Activated CD8-positive, alpha-beta T cell treated with anti-CD3 and anti-CD28 coated beads, Interleukin-2, amount 10 ng/mL, durations not matched to agents 7 days and 5 days (primary cell): ENCODE measurements around the gene LRRC23. TPM values are rescaled to one million over a fixed set of nuclear protein-coding genes. Genes with fewer than 3 reads are reported as not detected.

Experiments
- microRNA-seq: library from miRNA; unstranded; fragments of <30 nt; microRNA quantifications from one replicate; pipeline ENCODE4 v1.2.0, GENCODE V29; 2022
- total RNA-seq, 2 experiments: library from RNA; stranded (reverse); gene quantifications; one replicate each; pipeline ENCODE4 v1.2.3, GENCODE V29; 2021

The LRRC23 gene
- total RNA-seq, 2 experiments from 2014 or later, result 6.5 to 8.6 TPM

Small RNA genes lying within 50 kb of the gene (microRNA-seq; reads per million reads assigned to microRNA genes)
- gene MIR141 (85.5 reads per million, percentile 57 among the genes with 10 or more reads in this experiment), gene MIR200C (762 reads per million, percentile 80 among the genes with 10 or more reads in this experiment)

Other genes starting within 250 kb of the LRRC23 start
- gene ING4, start 241.7 kb upstream of the LRRC23 start, total RNA-seq, result 10 to 100 TPM; 24.9 TPM
- gene ZNF384, start 215.4 kb upstream of the LRRC23 start, total RNA-seq, result 10 to 100 TPM; 71.9 to 76.4 TPM
- not detected for gene PIANP, start 204.0 kb upstream of the LRRC23 start, total RNA-seq
- 10 to 100 TPM; 26.9 to 29.7 TPM for gene COPS7A, start 180.8 kb upstream of the LRRC23 start, total RNA-seq
- gene MLF2, start 151.7 kb upstream of the LRRC23 start, total RNA-seq, result 100 to 1,000 TPM; 109 to 113 TPM
- gene PTMS, start 138.5 kb upstream of the LRRC23 start, total RNA-seq, result 10 to 100 TPM; 42.9 to 47.4 TPM
- 10 to 100 TPM; 43.0 to 45.2 TPM for gene LAG3, start 132.3 kb upstream of the LRRC23 start, total RNA-seq
- 1 to 10 TPM in 1 of 2 experiments, under 1 TPM in 1; 0.90 to 1.6 TPM for gene CD4, start 115.3 kb upstream of the LRRC23 start, total RNA-seq
- gene GPR162, start 83.0 kb upstream of the LRRC23 start, total RNA-seq, result under 1 TPM; 0.13 to 0.34 TPM
- under 1 TPM in 1 of 2 experiments, not detected in 1; 0.26 TPM for gene P3H3, start 76.4 kb upstream of the LRRC23 start, total RNA-seq
- gene GNB3, start 63.9 kb upstream of the LRRC23 start, total RNA-seq, result under 1 TPM in 1 of 2 experiments, not detected in 1; 0.08 TPM
- 100 to 1,000 TPM; 103 to 115 TPM for gene CDCA3, start 53.5 kb upstream of the LRRC23 start, total RNA-seq
- gene USP5, start 52.7 kb upstream of the LRRC23 start, total RNA-seq, result 100 to 1,000 TPM; 105 to 108 TPM
- 1,000 to 10,000 TPM; 1,505 to 1,545 TPM for gene TPI1, start 37.3 kb upstream of the LRRC23 start, total RNA-seq
- gene SPSB2, start 31.5 kb upstream of the LRRC23 start, total RNA-seq, result 10 to 100 TPM in 1 of 2 experiments, 1 to 10 TPM in 1; 10.0 to 11.2 TPM
- gene ENO2, start 9.8 kb downstream of the LRRC23 start, total RNA-seq, result 100 to 1,000 TPM; 133 to 141 TPM
- 10 to 100 TPM; 21.6 to 24.5 TPM for gene ATN1, start 23.1 kb downstream of the LRRC23 start, total RNA-seq
- not detected for gene RNU7-1, start 39.0 kb downstream of the LRRC23 start, total RNA-seq
- 100 to 1,000 TPM; 184 to 185 TPM for gene C12orf57, start 39.2 kb downstream of the LRRC23 start, total RNA-seq
- 100 to 1,000 TPM; 354 to 397 TPM for gene PTPN6, start 46.5 kb downstream of the LRRC23 start, total RNA-seq
- gene PHB2, start 65.8 kb downstream of the LRRC23 start, total RNA-seq, result 100 to 1,000 TPM; 226 to 236 TPM
- gene EMG1, start 66.1 kb downstream of the LRRC23 start, total RNA-seq, result 10 to 100 TPM; 54.9 to 58.7 TPM
- gene LPCAT3, start 113.7 kb downstream of the LRRC23 start, total RNA-seq, result 10 to 100 TPM; 37.3 to 40.3 TPM
- gene C1S, start 155.9 kb downstream of the LRRC23 start, total RNA-seq, result under 1 TPM; 0.50 to 0.90 TPM
- 1 to 10 TPM; 3.6 to 3.7 TPM for gene C1R, start 187.6 kb downstream of the LRRC23 start, total RNA-seq
- 10 to 100 TPM; 21.5 to 23.3 TPM for gene C1RL, start 204.4 kb downstream of the LRRC23 start, total RNA-seq
- under 1 TPM; 0.29 to 0.42 TPM for gene RBP5, start 224.1 kb downstream of the LRRC23 start, total RNA-seq
- 10 to 100 TPM; 76.8 to 83.9 TPM for gene CLSTN3, start 225.5 kb downstream of the LRRC23 start, total RNA-seq